ENCODE data around the gene CCDC137. TPM values are rescaled to one million over a fixed set of nuclear protein-coding genes. Genes with fewer than 3 reads are reported as not detected.

Gene CCDC137
- total RNA-seq, 1 donor from 2014 or later, result 33.8 TPM

DNA sequence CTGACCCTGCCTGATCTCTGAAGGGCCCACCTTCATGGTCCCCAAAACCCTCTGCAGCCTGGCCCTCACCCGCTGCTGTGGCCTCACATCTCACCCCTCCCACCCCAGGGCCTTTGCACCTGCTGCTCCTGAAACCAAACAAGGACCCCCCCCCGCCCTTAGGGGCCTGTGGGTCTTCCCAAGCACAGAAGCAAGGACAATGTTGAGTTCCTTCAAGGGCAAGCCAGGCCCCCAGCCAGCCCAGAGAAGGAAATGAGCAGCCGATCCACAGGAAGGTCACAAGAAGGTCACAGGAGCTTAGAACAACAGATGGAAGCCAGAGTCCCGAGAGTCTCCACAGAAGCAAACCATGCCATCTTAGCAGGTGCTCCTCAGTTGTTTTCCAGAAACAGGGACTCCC lies 9.7 kb upstream of the CCDC137 start:
- peaks cover 4% of the 10 kb centered on the region for H3K4me1 Mint-ChIP-seq (ENCODE audit: low read depth, unreplicated experiment)
- DNase-seq, result no peak
- no peaks in the 10 kb centered on the region for H3K36me3 Mint-ChIP-seq (ENCODE audit: unreplicated experiment)
- peaks cover 2% of the 10 kb centered on the region for H3K9me3 Mint-ChIP-seq (ENCODE audit: unreplicated experiment)
- no peak overlapping the region for H3K4me3 Mint-ChIP-seq (ENCODE audit: unreplicated experiment)
- TF ChIP-seq, protein P1, sequence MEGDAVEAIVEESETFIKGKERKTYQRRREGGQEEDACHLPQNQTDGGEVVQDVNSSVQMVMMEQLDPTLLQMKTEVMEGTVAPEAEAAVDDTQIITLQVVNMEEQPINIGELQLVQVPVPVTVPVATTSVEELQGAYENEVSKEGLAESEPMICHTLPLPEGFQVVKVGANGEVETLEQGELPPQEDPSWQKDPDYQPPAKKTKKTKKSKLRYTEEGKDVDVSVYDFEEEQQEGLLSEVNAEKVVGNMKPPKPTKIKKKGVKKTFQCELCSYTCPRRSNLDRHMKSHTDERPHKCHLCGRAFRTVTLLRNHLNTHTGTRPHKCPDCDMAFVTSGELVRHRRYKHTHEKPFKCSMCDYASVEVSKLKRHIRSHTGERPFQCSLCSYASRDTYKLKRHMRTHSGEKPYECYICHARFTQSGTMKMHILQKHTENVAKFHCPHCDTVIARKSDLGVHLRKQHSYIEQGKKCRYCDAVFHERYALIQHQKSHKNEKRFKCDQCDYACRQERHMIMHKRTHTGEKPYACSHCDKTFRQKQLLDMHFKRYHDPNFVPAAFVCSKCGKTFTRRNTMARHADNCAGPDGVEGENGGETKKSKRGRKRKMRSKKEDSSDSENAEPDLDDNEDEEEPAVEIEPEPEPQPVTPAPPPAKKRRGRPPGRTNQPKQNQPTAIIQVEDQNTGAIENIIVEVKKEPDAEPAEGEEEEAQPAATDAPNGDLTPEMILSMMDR (IDR thresholded peaks at IDR 0.05; ENCODE audit: partially characterized antibody, unreplicated experiment), result no peak
- peaks cover 4% of the 10 kb centered on the region for H3K27me3 Mint-ChIP-seq (ENCODE audit: unreplicated experiment)
- H3K27ac Mint-ChIP-seq (ENCODE audit: unreplicated experiment), result no peak overlapping the region

DNA sequence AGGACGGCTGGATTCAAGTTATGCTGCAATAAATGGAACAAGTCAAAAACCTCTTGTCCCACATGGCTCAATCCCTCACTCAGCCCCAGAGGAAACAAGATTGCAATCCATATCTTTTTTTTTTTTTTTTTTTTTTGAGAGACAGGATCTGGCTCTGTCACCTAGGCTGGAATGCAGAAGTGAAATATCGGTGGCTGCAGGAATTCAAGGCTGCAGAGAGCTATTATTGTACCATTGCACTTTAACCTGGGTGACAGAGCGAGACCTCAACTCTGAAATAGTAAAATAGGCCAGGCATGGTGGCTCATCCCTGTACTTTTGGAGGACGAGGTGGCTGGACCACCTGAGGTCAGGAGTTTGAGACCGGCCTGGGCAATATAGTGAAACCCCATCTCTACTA lies 7.5 kb upstream of the CCDC137 start:
- Mint-ChIP-seq H3K4me1 (ENCODE audit: low read depth, unreplicated experiment) (peaks cover 3% of the 10 kb centered on the region), H3K27me3 (ENCODE audit: unreplicated experiment) (no peaks in the 10 kb centered on the region), H3K9me3 (ENCODE audit: unreplicated experiment) (peaks cover 3% of the 10 kb centered on the region), H3K4me3 (ENCODE audit: unreplicated experiment) (no peak overlapping the region), H3K27ac (ENCODE audit: unreplicated experiment) (no peak overlapping the region), H3K36me3 (ENCODE audit: unreplicated experiment) (no peaks in the 10 kb centered on the region)
- DNase-seq, result no peak
- TF ChIP-seq, protein P1 (IDR thresholded peaks at IDR 0.05; ENCODE audit: partially characterized antibody, unreplicated experiment), result no peak

- Mint-ChIP-seq H3K36me3 (ENCODE audit: unreplicated experiment) (no peaks in the 10 kb centered on the region), H3K27me3 (ENCODE audit: unreplicated experiment) (no peaks in the 10 kb centered on the region), H3K9me3 (ENCODE audit: unreplicated experiment) (peaks cover 4% of the 10 kb centered on the region), H3K27ac (ENCODE audit: unreplicated experiment) (no peak overlapping the region), H3K4me1 (ENCODE audit: low read depth, unreplicated experiment) (peaks cover 5% of the 10 kb centered on the region), H3K4me3 (ENCODE audit: unreplicated experiment) (no peak overlapping the region)
- TF ChIP-seq, protein P1 (IDR thresholded peaks at IDR 0.05; ENCODE audit: partially characterized antibody, unreplicated experiment), result no peak
- no peak for DNase-seq
Measured at GRCh38 chr17:81660441-81660840, 6.1 kb upstream of the CCDC137 start.

DNA sequence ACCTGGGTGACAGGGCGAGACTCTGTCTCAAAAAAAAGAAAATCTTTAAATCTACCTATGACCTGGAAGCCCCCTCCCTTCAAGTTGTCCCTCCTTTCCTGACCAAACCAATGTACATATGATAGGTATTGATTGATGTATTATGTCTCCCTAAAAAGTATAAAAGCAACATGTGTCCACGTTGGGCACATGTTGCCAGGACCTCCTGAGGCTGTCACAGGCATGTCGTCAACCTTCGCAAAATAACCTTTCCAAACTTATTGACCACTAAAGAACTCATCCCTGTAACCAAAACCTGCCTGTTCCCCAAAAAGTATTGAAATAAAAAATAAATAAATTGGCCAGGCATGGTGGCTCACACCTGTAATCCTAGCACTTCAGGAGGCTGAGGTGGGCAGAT lies 4.5 kb upstream of the CCDC137 start:
- no peak for DNase-seq
- H3K4me3 Mint-ChIP-seq (ENCODE audit: unreplicated experiment), result no peak overlapping the region
- H3K9me3 Mint-ChIP-seq (ENCODE audit: unreplicated experiment), result peaks cover 4% of the 10 kb centered on the region
- TF ChIP-seq, protein P1 (IDR thresholded peaks at IDR 0.05; ENCODE audit: partially characterized antibody, unreplicated experiment), result no peak
- H3K27me3 Mint-ChIP-seq (ENCODE audit: unreplicated experiment), result peaks cover under 1% of the 10 kb centered on the region
- no peaks in the 10 kb centered on the region for H3K36me3 Mint-ChIP-seq (ENCODE audit: unreplicated experiment)
- no peak overlapping the region for H3K27ac Mint-ChIP-seq (ENCODE audit: unreplicated experiment)
- H3K4me1 Mint-ChIP-seq (ENCODE audit: low read depth, unreplicated experiment), result peaks cover 13% of the 10 kb centered on the region

- TF ChIP-seq, protein P1 (IDR thresholded peaks at IDR 0.05; ENCODE audit: partially characterized antibody, unreplicated experiment), result no peak
- Mint-ChIP-seq H3K4me3 (ENCODE audit: unreplicated experiment) (no peak overlapping the region), H3K4me1 (ENCODE audit: low read depth, unreplicated experiment) (peaks cover 18% of the 10 kb centered on the region), H3K27ac (ENCODE audit: unreplicated experiment) (no peak overlapping the region), H3K27me3 (ENCODE audit: unreplicated experiment) (peaks cover 2% of the 10 kb centered on the region), H3K9me3 (ENCODE audit: unreplicated experiment) (peaks cover 4% of the 10 kb centered on the region), H3K36me3 (ENCODE audit: unreplicated experiment) (no peaks in the 10 kb centered on the region)
- no peak for DNase-seq
Measured at GRCh38 chr17:81664051-81664470, 2.5 kb upstream of the CCDC137 start.
